ENCODE measurements around the gene CCDC6.

The CCDC6 gene

GRCh38 chr10:59843748-59844147, 62.6 kb downstream of the CCDC6 start:
- DNase-seq = no peak

DNA sequence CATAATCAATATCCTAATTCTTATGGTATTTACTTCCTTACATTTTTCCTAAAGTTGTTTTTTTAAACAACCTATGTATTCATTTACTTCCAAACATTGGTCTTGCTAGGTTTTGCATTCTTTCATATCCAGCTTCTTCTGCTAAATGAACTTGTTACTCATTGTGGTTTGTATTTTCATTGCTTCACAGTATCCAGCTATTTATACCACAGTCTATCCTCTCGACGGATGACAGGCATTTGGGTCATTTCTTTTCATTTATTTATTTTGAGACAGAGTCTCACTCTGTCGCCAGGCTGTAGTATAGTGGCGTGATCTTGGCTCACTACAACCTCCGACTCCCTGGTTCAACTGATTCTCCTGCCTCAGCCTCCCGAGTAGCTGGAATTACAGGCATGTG, 66.8 kb downstream of the CCDC6 start:
- no peak for DNase-seq

DNA sequence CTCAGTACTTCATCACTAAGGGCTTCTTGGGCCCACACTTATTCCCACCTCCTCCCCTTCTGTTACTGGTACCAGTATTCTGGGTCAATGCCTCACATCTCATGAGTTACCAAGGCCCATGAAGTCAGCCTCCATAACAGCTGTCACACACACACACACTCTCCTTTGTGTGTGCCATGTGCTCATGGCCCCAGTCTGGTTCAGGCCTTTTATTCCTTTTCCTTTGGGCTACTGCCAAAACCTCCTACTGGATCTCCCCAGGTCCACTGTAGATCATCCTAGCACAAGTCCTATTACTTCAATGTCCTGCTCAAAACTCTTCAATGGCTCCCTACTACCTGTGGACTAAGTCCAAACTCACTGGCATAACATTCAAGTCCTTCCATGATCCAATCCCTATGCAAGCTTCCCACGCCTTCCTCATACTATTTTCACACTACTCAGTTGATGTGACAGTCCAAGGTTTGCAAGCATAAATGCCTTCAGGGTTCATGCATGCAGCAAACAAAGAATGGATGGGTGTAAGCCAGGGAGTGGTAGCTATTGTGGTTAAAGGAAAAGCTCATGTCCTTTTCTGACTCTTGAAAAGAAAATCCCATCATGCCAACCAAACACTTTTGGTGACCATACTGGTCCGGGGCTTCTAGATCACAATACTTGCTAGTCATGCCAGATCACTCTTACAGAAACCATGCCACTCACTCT, 68.1 kb downstream of the CCDC6 start:
- DNase-seq = no peak

DNA sequence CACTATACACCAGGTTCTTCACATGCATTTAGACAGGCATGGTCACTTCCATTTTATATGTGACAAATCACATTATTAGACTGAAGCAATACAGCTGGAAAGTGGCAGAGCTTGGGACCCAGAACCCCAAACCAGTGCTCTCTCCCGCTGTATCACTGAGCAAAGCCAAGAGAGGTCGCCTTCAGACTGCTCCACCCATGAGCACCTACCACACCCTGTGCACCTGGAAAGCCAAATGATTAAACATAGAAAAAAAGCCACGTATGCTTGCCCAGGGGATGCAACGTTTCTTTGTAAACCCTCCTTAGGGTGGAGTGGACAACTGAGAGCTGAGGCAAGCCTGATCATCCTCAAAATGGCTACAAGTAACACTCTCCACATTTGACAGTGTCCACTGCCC, 72.5 kb downstream of the CCDC6 start:
- no peak for DNase-seq

DNA sequence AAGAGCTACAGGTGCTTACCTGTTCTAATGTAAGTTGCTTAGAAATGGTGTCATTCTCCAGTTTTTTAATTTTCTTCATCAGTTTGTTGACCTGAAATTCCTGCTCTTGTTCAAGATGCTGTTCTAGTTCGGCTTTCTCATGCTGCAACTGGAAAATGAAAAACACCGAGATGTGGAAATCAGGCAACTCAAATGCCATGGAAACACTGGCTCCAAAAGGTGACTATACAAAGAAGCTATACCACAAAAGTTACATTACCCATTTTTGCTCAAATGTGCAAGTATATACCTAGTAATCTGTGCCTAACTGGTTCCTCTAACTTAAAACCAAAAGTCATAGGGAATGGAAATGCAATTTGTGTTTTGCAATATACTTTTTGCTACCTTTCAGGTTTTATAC, 73.8 kb downstream of the CCDC6 start:
- no peak for DNase-seq

DNA sequence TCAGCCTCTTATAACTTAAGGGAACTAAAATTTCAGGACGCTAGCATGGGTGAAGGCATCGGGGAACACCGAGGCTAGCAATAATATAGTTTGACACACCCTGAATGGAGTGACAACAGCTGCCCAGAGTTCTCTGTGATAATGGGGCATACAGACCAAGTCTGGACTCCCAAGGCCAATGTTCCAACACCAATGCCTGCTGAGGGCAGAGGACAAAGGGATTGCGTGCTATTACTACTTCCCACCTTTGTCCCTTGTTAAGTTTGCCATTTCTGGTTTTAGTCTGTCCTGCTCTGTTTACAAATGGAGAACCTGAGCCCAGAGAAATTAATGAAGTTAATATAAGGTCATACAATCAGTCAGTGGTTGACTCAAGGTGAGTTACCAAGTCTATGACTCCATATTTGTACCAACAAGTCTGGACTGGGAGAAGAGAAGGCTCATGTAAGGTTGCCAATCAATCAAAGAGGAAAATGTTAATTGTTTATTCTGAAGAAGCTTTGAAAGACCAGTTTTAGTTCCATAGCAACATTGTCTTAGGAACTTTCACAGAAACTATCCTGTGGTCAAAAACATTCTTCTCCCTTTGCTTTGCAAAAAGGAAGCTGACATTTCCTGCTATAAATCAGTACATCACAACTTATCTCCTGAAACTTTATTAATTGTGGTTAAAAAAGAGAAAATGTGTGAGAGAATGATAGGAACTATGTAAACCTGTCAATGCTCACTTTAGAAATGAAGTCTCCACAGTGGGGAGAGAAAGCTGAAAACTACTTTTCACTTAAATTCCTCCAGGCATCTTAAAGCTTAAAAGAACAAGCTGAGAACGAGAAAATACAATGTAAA, 74.5 kb downstream of the CCDC6 start:
- no peak for DNase-seq

DNA sequence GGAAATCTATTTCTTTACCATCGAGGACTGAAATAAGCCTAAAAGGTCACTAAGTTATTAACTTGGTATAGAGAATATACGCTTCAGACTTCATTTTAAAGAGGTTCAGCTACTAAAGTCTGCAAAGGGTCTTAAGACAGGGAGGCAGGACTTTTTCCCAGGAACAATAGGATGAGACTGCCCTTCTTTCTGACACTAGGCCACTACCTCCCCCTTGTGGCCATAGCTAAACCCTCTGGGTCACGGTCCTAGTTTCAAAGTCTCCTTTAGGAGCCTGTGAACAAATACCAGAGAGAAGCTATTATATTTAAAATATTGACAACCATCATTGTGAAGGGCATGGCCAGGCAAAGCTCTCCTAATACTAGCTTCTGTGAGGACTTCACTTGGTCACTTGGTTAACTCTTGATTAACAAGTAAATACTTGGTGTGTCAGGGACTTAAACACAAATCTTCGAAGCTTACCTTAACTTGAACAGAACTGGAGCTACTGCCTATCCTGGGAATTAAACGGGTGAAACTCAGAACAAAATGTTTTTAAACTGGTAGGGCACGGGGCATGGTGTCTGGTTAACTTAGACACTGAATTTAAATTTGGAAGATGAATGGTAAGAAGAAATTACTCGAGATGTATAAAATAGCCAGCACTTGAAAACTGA, 75.6 kb downstream of the CCDC6 start:
- peak; percentile 16 for DNase-seq

- DNase-seq = no peak
Observed at GRCh38 chr10:59829601-59830000, 76.8 kb downstream of the CCDC6 start.

DNA sequence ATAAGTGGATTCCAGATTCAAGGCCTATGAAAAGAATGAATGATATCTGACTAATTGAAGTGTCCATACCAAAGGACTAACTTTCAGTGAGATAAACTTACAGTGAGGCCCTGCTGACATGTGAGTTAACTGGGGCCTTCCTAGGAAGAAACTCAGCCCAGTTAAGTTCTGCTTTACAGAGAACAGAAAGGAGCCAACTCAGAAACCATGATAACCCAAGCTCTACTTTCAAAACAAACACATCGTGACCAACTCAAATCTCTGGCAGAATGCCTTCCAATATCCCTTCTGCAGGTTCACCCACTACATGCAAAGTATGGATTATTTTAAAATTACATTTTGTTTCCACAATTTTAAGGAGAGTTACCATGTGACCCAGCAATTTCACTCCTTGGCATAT, 77.3 kb downstream of the CCDC6 start:
- no peak for DNase-seq

DNA sequence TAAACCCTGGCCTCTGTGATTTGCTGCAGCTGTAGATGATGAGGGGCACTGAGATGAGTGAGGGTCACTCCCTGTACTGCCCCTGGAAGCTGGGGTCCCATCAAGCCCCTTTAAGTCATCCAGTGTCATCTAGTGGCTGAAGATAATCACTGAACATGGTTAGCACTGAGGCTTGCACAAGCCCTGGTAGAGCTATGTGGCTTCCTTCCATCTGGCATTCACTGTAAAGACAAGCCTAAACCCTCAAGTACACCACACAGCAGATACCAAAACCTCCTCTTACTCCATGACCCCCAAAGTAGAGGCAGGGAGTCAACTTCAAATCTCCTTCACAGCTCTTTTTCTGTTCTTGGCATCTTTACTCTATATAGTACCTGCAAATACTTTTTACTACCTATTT, 80.4 kb downstream of the CCDC6 start:
- DNase-seq = no peak

DNA sequence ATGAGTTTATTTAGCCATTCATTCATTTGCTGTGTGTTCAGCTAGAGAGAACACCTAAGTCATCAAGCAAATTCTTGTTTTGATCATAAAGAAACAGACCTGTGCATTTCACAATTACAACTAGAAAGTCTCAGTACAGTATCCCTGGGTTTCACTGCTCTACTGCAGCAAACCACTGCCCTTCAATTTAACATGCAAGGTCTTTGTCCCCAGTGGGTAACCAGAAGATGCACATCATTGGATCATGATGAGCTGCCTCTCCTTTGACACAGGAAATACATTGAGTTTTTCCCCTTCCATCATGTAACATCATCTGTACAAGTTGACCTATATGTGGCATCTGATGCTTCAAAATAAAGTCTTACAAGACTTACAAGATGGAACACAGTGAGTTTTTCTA, 82.6 kb downstream of the CCDC6 start:
- no peak for DNase-seq

DNA sequence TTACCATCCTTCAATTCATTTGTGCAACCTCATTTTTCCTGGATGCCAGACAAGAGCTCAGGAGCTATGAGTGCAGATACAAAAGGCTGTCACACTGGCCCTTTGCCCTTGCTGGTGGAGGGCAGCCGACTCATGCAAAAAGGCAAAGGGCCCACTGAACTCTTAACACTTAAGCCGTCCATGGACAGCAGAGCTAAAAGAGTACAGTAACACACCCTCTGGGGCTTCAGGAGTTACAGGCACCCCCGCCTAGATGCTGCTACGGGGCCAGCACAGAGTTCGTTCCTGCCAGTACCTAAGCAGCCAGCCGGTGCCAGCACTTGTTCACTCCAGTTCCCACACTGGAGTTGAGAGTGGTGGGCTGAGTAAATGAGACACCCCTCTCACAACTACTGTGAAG, 83.2 kb downstream of the CCDC6 start:
- no peak for DNase-seq

GRCh38 chr10:59820471-59820870, 85.9 kb downstream of the CCDC6 start:
- no peak for DNase-seq

DNA sequence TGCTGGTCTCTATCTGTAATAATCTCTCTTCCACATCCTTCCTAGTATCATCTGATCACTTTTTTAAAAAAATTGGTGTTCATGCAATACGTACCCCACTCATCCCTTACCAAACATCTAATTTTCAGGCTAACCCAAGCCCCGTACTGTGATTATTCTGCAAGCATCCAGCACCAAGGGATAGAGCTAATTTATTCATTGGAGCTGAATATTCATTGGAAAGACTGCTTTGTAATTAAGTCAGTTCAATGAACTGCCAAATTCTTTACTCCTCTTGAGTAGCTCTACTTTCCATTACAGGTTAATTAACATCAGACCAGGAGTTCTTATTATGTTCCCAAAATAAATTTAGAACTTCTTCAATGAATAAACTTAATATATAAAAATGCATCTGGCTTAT, 86.7 kb downstream of the CCDC6 start:
- DNase-seq = no peak

- no peak for DNase-seq
Observed at GRCh38 chr10:59819265-59819664, 87.1 kb downstream of the CCDC6 start.

GRCh38 chr10:59817773-59818172, 88.6 kb downstream of the CCDC6 start:
- DNase-seq = no peak

GRCh38 chr10:59814878-59815277, 91.5 kb downstream of the CCDC6 start:
- DNase-seq = no peak

- DNase-seq = no peak
Observed at GRCh38 chr10:59812519-59813122, 93.7 kb downstream of the CCDC6 start.

DNA sequence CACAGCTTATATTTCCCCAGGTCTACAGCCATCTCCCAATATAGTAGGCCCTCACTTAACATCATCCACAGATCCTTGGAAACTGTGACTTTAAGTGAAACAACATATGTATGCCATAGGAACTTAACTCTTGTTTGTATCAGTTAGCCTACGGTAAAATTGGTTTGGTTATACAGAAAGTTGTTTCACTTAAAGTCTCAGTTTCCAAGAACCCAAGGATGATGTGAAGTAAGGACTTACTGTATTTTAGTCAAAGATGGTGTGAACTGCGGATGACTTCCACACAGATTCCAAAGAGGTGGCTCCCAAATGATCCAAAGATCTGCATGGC, 96.7 kb downstream of the CCDC6 start:
- no peak for DNase-seq

GRCh38 chr10:59808896-59809643, 97.3 kb downstream of the CCDC6 start:
- DNase-seq = peak; percentile 35

- DNase-seq = peak; percentile 4
Observed at GRCh38 chr10:59807629-59808620, 98.4 kb downstream of the CCDC6 start.

DNA sequence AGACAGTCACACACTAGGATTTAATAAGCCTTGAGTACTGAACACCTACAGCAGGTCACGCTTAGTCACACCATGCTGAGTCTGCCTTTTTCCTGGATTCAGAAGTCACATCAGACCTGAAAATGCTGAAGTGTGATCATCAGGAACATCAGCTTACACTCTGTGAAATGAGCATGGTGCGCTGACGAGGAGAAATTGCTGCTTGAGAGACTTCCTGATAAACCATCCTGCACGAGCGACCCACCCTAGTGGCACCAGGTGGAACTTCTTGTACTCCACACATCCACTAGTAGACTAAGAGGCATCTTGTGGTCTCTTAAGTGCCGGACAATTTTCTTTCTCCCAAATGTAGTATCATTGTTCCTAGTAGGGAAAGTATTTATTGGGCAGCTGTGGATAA, 101.3 kb downstream of the CCDC6 start:
- DNase-seq = no peak
